ENCODE data around the gene ESRRA.

The ESRRA gene

GRCh38 chr11:64305075-64305690 lies at the start of gene ESRRA:
Gene ESRRA, plus strand, starts transcription at chr11:64305524. Its CDS starts 1,656 bp downstream, at chr11:64307180.
- peaks cover 25% of the 10 kb centered on the region for H3K36me3 Mint-ChIP-seq (ENCODE audit: low read depth)
- peak within 1 kb of the TSS; percentile 98 for H3K27ac Mint-ChIP-seq
- peaks cover 37% of the 10 kb centered on the region for H3K4me1 Mint-ChIP-seq (ENCODE audit: low read depth)
- H3K27me3 Mint-ChIP-seq: peaks cover 12% of the 10 kb centered on the region
- no peaks in the 10 kb centered on the region for H3K9me3 Mint-ChIP-seq
- H3K4me3 Mint-ChIP-seq: peak within 1 kb of the TSS; percentile 100

- Mint-ChIP-seq H3K27ac (no peak overlapping the region), H3K27me3 (no peaks in the 10 kb centered on the region), H3K4me3 (no peak overlapping the region), H3K4me1 (ENCODE audit: low read depth) (peaks cover 20% of the 10 kb centered on the region), H3K9me3 (no peaks in the 10 kb centered on the region), H3K36me3 (ENCODE audit: low read depth) (peaks cover 13% of the 10 kb centered on the region)
These were observed 49.0 kb upstream of the ESRRA start for GRCh38 chr11:64256300-64256699.

GRCh38 chr11:64258356-64258755 lies 47.0 kb upstream of the ESRRA start:
- Mint-ChIP-seq H3K4me1 (ENCODE audit: low read depth) (peaks cover 13% of the 10 kb centered on the region), H3K9me3 (no peaks in the 10 kb centered on the region), H3K36me3 (ENCODE audit: low read depth) (peaks cover 16% of the 10 kb centered on the region), H3K27me3 (no peaks in the 10 kb centered on the region), H3K4me3 (no peak overlapping the region), H3K27ac (no peak overlapping the region)

- no peaks in the 10 kb centered on the region for H3K9me3 Mint-ChIP-seq
These were observed 46.3 kb upstream of the ESRRA start for GRCh38 chr11:64258946-64259532.

GRCh38 chr11:64259533-64260067 lies 45.7 kb upstream of the ESRRA start:
- Mint-ChIP-seq H3K36me3 (ENCODE audit: low read depth) (peaks cover 16% of the 10 kb centered on the region), H3K27me3 (no peaks in the 10 kb centered on the region)

More at GRCh38 chr11:64258946-64259532, 46.3 kb upstream of the ESRRA start:
- peaks cover 13% of the 10 kb centered on the region for H3K4me1 Mint-ChIP-seq (ENCODE audit: low read depth)
- no peak overlapping the region for H3K4me3 Mint-ChIP-seq
- H3K36me3 Mint-ChIP-seq (ENCODE audit: low read depth): peaks cover 16% of the 10 kb centered on the region
- peak overlapping the region; percentile 38 for H3K27ac Mint-ChIP-seq
- H3K27me3 Mint-ChIP-seq: no peaks in the 10 kb centered on the region

GRCh38 chr11:64260147-64260708 lies 45.1 kb upstream of the ESRRA start:
- no peaks in the 10 kb centered on the region for H3K9me3 Mint-ChIP-seq
- H3K4me3 Mint-ChIP-seq: no peak overlapping the region
- H3K27me3 Mint-ChIP-seq: no peaks in the 10 kb centered on the region
- peaks cover 16% of the 10 kb centered on the region for H3K36me3 Mint-ChIP-seq (ENCODE audit: low read depth)
- peaks cover 13% of the 10 kb centered on the region for H3K4me1 Mint-ChIP-seq (ENCODE audit: low read depth)
- peak overlapping the region; percentile 38 for H3K27ac Mint-ChIP-seq

More at GRCh38 chr11:64259533-64260067, 45.7 kb upstream of the ESRRA start:
- Mint-ChIP-seq H3K27ac (peak overlapping the region; percentile 38), H3K4me1 (ENCODE audit: low read depth) (peaks cover 13% of the 10 kb centered on the region), H3K9me3 (no peaks in the 10 kb centered on the region), H3K4me3 (no peak overlapping the region)

- peaks cover 13% of the 10 kb centered on the region for H3K4me1 Mint-ChIP-seq (ENCODE audit: low read depth)
- H3K36me3 Mint-ChIP-seq (ENCODE audit: low read depth): peaks cover 16% of the 10 kb centered on the region
- H3K27ac Mint-ChIP-seq: no peak overlapping the region
These were observed 43.7 kb upstream of the ESRRA start for GRCh38 chr11:64261556-64262080.

GRCh38 chr11:64262271-64263002 lies 42.9 kb upstream of the ESRRA start:
- peaks cover 16% of the 10 kb centered on the region for H3K36me3 Mint-ChIP-seq (ENCODE audit: low read depth)
- H3K9me3 Mint-ChIP-seq: no peaks in the 10 kb centered on the region
- H3K4me3 Mint-ChIP-seq: no peak overlapping the region
- peaks cover 13% of the 10 kb centered on the region for H3K4me1 Mint-ChIP-seq (ENCODE audit: low read depth)
- no peak overlapping the region for H3K27ac Mint-ChIP-seq
- H3K27me3 Mint-ChIP-seq: no peaks in the 10 kb centered on the region

More at GRCh38 chr11:64261556-64262080, 43.7 kb upstream of the ESRRA start:
- no peak overlapping the region for H3K4me3 Mint-ChIP-seq
- no peaks in the 10 kb centered on the region for H3K27me3 Mint-ChIP-seq
- no peaks in the 10 kb centered on the region for H3K9me3 Mint-ChIP-seq

- H3K4me3 Mint-ChIP-seq: no peak overlapping the region
- peaks cover 16% of the 10 kb centered on the region for H3K36me3 Mint-ChIP-seq (ENCODE audit: low read depth)
- H3K4me1 Mint-ChIP-seq (ENCODE audit: low read depth): peaks cover 21% of the 10 kb centered on the region
- no peaks in the 10 kb centered on the region for H3K9me3 Mint-ChIP-seq
- no peaks in the 10 kb centered on the region for H3K27me3 Mint-ChIP-seq
- H3K27ac Mint-ChIP-seq: no peak overlapping the region
These were observed 42.0 kb upstream of the ESRRA start for GRCh38 chr11:64263021-64263946.

- peaks cover 27% of the 10 kb centered on the region for H3K4me1 Mint-ChIP-seq (ENCODE audit: low read depth)
- no peaks in the 10 kb centered on the region for H3K9me3 Mint-ChIP-seq
- no peak overlapping the region for H3K27ac Mint-ChIP-seq
- no peak overlapping the region for H3K4me3 Mint-ChIP-seq
- peaks cover 19% of the 10 kb centered on the region for H3K36me3 Mint-ChIP-seq (ENCODE audit: low read depth)
- H3K27me3 Mint-ChIP-seq: no peaks in the 10 kb centered on the region
These were observed 41.4 kb upstream of the ESRRA start for GRCh38 chr11:64263947-64264317.

GRCh38 chr11:64264371-64264852 lies 40.9 kb upstream of the ESRRA start:
- peaks cover 28% of the 10 kb centered on the region for H3K4me1 Mint-ChIP-seq (ENCODE audit: low read depth)
- H3K36me3 Mint-ChIP-seq (ENCODE audit: low read depth): peaks cover 17% of the 10 kb centered on the region
- H3K27ac Mint-ChIP-seq: no peak overlapping the region
- no peaks in the 10 kb centered on the region for H3K9me3 Mint-ChIP-seq
- no peak overlapping the region for H3K4me3 Mint-ChIP-seq
- no peaks in the 10 kb centered on the region for H3K27me3 Mint-ChIP-seq

- peaks cover 17% of the 10 kb centered on the region for H3K4me1 Mint-ChIP-seq (ENCODE audit: low read depth)
- no peaks in the 10 kb centered on the region for H3K27me3 Mint-ChIP-seq
- H3K9me3 Mint-ChIP-seq: no peaks in the 10 kb centered on the region
- H3K36me3 Mint-ChIP-seq (ENCODE audit: low read depth): peaks cover 12% of the 10 kb centered on the region
- H3K4me3 Mint-ChIP-seq: no peak overlapping the region
- H3K27ac Mint-ChIP-seq: no peak overlapping the region
These were observed 39.9 kb upstream of the ESRRA start for GRCh38 chr11:64265176-64266160.

GRCh38 chr11:64266339-64266738 lies 39.0 kb upstream of the ESRRA start:
- H3K27ac Mint-ChIP-seq: no peak overlapping the region
- H3K4me1 Mint-ChIP-seq (ENCODE audit: low read depth): peaks cover 17% of the 10 kb centered on the region
- peaks cover 12% of the 10 kb centered on the region for H3K36me3 Mint-ChIP-seq (ENCODE audit: low read depth)
- H3K27me3 Mint-ChIP-seq: no peaks in the 10 kb centered on the region
- no peaks in the 10 kb centered on the region for H3K9me3 Mint-ChIP-seq
- H3K4me3 Mint-ChIP-seq: no peak overlapping the region
